NCI-H460 (cell line): ENCODE measurements around the gene CCDC87. TPM values are rescaled to one million over a fixed set of nuclear protein-coding genes. Genes with fewer than 3 reads are reported as not detected.
"Not testable (repeated sequence)": the region's sequence is repeated elsewhere in the genome, so short reads cannot be mapped to it uniquely, and the experiment has no call there.

ENCODE experiments used
- DNase-seq: peaks from one replicate; pipeline ENCODE4 v3.0.0-alpha.2; 2016; ENCODE audit warnings: low read depth; ENCODE audit errors: extremely low read depth
- polyA plus RNA-seq: library from polyadenylated mRNA; depleted of rRNA; stranded (reverse); fragments of >200 nt; gene quantifications from 2 replicates; pipeline ENCODE4 v1.2.3, GENCODE V29; 2014; cell fraction: nucleus; rRNA removed
- total RNA-seq: library from RNA; depleted of rRNA; stranded (reverse); fragments of >200 nt; shearing (Covaris generic); gene quantifications from 2 replicates; pipeline ENCODE4 v1.2.3, GENCODE V29; 2014; rRNA removed

CCDC87 gene, protein sequence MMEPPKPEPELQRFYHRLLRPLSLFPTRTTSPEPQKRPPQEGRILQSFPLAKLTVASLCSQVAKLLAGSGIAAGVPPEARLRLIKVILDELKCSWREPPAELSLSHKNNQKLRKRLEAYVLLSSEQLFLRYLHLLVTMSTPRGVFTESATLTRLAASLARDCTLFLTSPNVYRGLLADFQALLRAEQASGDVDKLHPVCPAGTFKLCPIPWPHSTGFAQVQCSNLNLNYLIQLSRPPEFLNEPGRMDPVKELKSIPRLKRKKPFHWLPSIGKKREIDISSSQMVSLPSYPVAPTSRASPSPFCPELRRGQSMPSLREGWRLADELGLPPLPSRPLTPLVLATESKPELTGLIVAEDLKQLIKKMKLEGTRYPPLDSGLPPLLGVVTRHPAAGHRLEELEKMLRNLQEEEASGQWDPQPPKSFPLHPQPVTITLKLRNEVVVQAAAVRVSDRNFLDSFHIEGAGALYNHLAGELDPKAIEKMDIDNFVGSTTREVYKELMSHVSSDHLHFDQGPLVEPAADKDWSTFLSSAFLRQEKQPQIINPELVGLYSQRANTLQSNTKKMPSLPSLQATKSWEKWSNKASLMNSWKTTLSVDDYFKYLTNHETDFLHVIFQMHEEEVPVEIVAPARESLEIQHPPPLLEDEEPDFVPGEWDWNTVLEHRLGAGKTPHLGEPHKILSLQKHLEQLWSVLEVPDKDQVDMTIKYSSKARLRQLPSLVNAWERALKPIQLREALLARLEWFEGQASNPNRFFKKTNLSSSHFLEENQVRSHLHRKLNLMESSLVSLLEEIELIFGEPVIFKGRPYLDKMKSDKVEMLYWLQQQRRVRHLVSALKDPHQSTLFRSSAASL
- total RNA-seq: 0.37 and 0.52 TPM in 2 replicates
- polyA plus RNA-seq: not detected in 2 replicates

DNA sequence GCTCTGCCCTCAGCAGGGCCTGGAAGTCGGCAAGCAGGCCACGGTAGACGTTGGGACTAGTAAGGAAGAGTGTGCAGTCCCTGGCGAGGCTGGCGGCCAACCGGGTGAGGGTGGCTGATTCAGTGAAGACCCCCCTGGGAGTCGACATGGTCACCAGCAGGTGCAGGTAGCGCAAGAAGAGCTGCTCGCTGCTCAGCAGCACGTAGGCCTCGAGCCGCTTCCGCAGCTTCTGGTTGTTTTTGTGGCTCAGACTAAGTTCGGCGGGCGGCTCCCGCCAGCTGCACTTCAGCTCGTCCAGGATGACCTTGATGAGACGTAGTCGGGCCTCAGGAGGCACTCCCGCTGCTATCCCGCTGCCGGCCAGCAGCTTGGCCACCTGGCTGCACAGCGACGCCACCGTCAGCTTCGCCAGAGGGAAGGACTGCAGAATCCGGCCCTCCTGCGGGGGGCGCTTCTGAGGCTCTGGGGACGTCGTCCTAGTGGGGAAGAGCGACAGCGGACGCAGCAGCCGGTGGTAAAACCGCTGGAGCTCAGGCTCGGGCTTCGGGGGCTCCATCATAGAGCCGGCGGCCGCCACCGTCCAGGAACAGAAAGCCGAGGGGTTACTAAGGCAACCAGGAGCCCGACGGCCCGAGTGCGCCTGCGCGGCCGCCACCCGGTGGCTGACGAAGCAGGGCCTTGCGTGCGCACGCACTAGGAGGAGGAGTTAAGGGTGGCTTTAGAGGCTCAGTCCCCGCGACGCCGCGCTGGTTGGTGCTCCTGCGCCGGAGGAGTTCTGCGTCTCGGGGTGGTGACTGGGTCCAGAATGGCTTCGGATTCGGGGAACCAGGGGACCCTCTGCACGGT, at the start of gene CCDC87, which contains the start of gene CCS:
TSS of gene CCDC87 (minus strand) at position 607 of the 846 bp plus-strand sequence. CDS start at position 559, 48 bp downstream.
TSS of gene CCS (plus strand) at position 729 of the 846 bp plus-strand sequence. CDS start at position 806, 77 bp downstream.
- peak; percentile 90 for DNase-seq

DNA sequence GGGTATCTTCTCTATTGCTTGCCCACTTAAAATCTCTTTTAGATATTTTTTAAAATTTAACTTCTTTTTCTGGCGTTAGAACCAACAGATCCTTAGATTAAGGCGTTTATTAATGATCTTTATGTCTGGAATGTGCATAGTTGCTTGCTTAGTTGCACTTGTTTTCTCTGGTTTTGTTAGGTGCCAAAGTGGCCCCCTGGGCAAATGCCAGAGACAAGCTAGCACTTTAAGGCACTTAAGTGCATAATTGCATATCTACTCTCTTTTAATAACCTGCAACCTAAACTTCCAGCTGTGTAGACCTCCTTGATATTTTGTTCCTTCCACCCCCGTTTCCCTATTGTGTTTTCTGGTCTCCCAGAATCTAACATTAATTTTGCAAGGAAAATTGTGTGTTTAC, 49.0 kb upstream of the CCDC87 start:
- no peak for DNase-seq

DNA sequence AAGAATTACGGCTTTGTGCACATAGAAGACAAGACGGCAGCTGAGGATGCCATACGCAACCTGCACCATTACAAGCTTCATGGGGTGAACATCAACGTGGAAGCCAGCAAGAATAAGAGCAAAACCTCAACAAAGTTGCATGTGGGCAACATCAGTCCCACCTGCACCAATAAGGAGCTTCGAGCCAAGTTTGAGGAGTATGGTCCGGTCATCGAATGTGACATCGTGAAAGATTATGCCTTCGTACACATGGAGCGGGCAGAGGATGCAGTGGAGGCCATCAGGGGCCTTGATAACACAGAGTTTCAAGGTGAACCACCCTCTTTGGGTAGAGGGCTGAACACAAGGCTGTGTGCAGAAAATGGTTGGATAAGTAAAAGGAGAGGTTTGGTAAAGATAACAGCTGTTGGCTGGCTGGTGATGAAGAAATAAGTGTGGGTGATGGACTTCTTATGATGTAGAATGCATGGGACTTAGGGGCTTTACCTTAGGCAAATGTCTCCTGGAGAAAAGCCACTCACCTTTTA, 47.0 kb upstream of the CCDC87 start:
- not testable (repeated sequence) for DNase-seq

DNA sequence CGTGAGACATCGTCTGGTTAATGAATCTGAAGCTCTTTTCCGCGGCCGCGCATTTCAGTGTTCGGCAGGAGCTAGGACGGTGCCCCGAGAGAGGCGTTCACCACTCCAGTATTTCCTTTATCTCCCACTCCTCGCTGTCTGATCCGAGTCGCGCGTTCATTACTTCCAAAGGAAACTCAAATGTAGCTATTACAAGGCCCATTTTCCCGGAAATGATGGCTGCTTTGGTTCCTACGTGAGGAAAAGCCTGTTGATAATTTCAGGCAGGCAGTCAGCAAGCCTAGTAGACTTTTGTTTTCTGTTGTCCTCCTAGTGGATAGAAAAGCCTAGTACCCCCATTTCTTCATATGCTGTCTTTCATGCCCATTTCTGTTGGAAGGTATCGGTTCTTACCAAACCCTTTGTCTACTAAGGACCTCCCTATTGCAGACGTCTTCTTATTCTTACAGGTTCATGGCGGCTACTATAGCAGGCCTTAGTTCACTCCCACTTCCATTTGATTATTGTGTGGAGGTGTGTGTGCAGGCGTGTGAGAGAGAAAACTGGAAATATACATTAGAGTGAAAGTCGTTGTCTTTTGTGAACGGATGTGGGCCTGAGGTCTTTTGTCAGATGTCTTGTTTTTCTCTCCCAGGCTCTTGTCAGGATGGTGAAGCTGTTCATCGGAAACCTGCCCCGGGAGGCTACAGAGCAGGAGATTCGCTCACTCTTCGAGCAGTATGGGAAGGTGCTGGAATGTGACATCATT, 46.4 kb upstream of the CCDC87 start:
- no peak for DNase-seq

DNA sequence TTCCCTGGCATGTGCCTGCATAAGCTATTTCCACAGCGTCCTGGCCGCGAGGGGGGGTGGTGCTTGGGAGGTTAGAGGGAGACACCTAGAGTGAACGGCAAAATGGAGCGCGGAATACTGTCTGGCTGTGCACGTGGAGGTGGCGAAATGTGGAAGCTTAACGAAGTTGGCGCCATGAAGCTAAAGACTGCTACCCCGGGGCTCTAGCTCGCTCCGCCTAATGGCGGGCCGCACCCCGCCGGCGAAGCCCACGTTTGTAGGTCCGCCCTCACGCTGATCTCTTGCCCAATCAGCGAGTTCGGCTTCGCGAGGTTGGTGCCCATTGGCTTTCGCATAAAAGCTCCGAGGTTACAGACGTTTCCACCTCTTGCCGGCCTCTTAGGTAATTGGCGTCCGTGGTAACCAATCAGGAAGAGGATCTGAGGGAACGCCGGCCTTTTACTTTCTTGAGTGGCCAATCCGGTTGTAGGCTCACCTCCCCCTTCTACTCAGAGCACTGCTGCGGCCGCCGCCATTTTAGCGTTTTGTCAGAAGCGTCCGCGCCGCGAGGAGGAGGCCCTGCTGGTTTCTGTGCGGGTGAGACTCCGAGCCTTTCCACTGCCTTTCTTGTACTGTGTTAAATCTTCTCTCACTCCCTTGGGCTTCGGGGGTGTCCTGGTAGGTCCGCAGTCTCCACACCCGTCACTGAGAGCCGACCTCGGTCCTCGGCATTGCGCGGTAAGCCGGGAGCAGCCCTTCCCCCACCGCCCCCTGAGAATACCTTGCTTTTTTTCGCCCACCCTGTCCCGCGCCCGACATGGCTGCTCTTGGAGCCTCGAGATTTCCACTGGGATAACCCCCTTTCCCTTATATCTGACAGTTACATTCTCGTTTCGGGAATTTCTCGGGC, 45.6 kb upstream of the CCDC87 start, which contains the start of gene RBM4:
TSS of gene RBM4 (plus strand) at position 527 of the 889 bp plus-strand sequence. CDS start 1,009 bp downstream, outside the sequence.
- DNase-seq: peak; percentile 99

DNA sequence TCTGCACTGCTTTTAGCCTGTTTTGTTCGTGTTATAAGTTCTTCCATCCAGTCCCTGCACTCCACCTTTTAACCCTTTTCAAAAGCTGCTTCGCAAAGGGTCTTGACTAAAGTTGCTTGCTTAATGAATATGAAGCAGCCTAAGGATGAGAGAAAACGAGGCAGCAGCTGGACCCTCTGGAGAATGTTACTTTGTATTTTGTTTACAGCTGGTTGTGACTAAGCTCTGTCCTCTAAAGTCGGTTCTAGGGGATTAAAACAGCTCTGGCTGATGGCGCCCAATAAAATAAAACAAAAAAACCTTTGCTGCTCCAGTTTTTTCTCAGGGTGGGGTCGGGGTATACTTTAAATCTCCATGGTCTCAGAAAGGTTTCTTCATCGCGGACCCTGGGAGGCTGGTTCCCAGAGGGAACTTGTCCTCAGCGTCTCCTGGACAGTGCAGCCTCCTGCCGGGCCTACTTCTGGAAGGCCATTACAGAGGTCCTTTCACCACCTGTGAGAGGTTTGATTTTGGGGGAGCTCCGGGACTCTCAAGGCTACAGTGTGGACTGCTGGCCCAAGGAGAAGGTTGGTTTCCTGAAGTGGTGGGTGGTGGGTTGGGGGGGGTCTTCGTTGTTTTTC, 44.8 kb upstream of the CCDC87 start:
- no peak for DNase-seq

DNA sequence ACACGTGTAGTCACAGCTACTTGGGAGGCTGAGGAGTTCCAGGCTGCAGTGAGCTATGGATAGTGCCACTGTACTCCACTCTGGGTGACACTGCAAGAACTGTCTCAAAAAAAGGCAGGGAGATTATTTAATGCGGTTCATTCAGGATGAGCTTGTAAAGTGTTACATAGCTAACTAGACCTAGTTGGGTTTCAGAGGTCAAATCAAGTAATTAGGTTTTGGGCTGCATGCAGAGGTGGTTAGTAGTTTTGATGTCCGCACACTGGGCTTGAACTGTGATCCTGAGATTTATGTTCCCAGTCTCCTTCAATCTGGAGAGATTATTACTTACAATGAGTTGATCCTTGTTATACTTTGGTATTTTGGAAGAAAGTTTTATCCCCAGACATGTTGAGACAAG, 43.5 kb upstream of the CCDC87 start:
- DNase-seq: no peak

DNA sequence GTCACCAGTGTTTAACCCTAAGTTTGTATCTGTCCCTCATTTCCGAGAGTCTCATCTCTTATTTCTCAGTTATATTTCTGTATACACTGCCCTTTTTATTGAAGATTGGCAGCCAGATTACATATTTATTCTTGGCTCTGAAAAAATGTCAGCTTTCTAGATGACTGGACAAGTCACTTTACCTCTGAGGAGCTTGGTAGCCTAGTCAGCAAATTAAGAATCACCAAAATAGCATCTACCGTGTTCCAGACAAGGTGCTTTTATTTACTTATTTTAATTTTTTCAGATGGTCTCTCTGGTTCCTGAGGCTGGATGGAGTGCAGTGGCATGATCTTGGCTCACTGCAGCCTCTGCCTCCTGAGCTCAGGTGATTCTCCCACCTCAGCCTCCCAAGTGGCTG, 40.1 kb upstream of the CCDC87 start:
- DNase-seq: no peak

DNA sequence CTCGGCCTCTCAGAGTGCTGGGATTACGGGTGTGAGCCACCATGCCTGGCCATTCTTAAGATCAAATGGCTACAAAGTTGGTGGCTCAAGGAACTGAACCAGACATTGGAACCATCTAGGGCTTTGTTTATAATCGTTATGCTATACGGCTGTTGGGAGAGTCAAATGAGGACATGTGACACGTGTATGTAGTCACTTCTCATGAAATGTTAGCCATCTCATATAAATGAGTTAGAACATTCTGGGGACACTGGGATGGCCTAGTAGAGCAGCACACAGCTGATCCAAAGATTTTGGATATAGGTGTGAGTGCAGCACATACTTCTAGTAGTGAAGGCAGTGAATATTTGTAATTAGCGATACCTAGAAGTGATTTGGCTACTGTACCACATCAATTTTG, 39.0 kb upstream of the CCDC87 start:
- DNase-seq: no peak

DNA sequence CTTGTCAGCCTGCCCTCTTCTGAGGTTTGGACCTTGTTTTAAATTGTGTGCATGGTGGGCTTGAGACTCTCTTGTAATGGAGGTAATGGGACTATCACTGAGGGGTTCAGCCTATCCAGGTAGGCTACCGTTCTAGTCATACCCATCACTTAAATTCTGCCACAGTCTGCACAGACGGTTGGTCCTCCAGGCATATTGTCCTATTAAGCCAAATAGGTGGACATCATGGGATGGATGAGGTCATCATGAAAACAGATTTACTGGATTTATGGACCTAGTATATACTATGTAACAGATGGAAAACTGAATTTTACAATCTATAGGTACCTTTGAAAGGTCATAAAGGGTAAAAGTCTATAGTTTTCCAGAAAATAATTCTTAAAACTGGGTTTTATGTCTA, 36.5 kb upstream of the CCDC87 start:
- DNase-seq: no peak

DNA sequence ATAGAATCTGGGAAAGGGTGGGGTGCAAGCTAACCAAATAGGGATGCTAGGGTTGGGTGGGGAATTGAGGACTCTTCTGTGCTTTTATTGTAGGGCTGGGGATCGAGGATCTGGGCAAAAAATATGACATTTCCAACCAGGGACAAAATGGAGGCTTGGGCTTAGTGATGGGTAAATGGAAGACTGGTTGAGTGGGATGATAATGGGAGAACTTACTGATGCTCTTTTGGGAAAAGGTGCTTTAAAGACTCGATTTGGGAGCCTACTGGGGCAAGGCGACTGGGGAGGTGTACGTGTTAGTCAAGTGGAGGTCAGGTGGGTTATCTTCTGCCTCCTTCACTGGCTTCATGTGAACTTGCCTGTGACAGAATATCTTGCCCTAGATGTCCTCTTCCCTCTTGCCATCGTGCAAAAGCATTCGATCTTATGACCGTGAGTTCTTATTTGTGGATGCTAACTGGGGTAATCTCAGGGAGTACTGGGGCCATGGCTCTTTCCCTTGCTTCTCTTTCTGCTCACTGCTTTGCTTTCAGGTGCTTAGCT, 35.3 kb upstream of the CCDC87 start:
- no peak for DNase-seq

DNA sequence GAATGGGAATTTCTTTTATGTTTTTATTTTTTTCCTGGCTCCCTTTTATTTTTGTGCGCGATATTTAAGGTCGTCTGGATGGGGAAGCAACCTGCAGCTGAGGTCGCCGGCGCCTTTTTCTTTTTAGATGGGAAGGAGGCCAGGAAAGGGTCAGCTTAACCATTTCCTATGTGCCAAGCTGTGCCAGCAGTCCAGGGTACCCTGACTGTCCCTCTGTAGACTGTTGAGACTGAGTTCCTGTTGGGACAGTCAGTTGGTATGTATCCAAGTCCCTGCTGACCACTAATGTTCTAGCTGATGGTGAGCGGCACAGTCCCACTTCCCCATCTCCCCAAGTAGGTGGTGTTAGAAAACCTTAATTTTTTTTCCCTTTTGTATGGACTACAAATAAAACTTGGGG, 34.1 kb upstream of the CCDC87 start:
- DNase-seq: no peak

DNA sequence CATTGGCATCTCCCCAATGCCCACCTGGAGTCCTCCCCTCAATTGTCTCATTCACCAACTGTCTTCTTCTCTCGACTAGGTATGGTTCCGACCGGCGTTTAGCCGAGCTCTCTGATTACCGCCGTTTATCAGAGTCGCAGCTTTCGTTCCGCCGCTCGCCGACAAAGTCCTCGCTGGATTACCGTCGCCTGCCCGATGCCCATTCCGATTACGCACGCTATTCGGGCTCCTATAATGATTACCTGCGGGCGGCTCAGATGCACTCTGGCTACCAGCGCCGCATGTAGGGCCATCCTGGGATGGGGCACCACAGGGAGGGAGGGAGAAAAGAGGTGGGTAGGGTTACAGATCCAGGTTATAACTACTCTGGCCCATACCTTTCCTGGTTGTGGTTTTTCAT, 33.5 kb upstream of the CCDC87 start:
- DNase-seq: no peak

DNA sequence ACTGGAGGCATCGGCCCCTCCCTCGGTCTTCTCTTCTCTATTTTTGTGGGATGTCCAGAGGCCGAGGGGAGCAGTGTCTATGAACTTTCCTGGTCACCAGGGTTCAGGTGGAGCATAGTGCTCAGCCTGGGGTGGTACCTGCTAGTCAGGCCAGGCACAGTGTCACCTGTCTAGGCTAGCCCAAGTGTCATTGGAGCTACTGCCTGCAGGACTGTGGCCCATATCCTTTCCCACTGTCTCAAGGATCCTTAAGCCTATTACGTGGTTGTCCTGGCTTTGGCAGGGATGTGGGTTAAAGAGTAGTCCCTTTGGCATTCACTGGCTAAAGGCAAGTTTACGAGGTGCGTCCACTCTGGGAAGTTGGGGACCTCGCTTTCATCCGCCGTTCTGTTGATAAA, 32.9 kb upstream of the CCDC87 start:
- no peak for DNase-seq

DNA sequence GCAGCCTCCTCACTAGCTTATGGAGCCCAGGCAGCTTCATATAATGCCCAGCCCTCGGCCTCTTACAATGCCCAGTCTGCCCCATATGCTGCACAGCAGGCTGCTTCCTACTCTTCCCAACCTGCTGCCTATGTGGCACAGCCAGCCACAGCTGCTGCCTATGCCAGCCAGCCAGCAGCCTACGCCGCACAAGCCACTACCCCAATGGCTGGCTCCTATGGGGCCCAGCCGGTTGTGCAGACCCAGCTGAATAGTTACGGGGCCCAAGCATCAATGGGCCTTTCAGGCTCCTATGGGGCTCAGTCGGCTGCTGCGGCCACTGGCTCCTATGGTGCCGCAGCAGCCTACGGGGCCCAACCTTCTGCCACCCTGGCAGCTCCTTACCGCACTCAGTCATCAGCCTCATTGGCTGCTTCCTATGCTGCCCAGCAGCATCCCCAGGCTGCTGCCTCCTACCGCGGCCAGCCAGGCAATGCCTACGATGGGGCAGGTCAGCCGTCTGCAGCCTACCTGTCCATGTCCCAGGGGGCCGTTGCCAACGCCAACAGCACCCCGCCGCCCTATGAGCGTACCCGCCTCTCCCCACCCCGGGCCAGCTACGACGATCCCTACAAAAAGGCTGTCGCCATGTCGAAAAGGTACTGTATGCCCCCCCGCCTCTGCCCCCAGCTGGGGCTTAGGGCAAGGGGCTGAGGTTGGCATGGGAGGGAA, 32.3 kb upstream of the CCDC87 start:
- no peak for DNase-seq

DNA sequence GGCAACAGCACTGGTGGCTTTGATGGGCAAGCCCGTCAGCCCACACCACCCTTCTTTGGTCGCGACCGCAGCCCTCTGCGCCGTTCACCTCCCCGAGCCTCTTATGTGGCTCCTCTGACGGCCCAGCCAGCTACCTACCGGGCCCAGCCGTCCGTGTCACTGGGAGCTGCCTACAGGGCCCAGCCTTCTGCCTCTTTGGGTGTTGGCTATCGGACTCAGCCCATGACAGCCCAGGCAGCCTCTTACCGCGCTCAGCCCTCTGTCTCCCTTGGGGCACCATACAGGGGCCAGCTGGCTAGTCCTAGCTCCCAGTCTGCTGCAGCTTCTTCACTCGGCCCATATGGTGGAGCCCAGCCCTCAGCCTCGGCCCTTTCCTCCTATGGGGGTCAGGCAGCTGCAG, 31.6 kb upstream of the CCDC87 start:
- DNase-seq: no peak

DNA sequence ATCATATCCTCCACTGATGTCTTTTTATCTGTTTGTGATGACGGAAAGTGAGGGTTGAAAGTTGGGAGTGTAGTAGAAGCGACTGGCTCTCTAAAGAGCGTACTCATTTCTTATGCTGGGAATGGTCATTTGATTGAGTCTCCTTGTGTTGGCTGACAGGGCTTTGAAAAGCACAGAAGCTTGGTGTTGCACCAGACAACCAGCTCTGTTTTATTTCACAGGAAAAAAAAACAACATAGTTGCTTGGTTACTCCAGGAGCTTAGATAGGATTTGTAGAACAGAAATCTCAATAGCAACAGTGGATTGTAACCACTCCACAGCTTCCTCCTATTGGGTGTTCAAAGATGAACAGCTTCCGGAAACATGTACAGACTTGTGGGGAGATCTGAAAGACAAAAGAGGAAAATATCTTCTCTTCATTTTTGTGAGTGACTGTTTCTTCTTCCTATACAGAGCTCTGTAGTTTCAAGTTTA, 26.3 kb upstream of the CCDC87 start:
- no peak for DNase-seq
